HG02571 (cell line): ENCODE measurements around the gene PARD3.
"Not testable (repeated sequence)": the region's sequence is repeated elsewhere in the genome, so short reads cannot be mapped to it uniquely, and the experiment has no call there.

Experiments used
- ATAC-seq: cut with Tn5 transposase; IDR thresholded peaks from one replicate; pipeline ENCODE4 v1.9.1; 2021; ENCODE audit warnings: mild to moderate bottlenecking, moderate library complexity; ENCODE audit not compliant: unreplicated experiment

The PARD3 gene

DNA sequence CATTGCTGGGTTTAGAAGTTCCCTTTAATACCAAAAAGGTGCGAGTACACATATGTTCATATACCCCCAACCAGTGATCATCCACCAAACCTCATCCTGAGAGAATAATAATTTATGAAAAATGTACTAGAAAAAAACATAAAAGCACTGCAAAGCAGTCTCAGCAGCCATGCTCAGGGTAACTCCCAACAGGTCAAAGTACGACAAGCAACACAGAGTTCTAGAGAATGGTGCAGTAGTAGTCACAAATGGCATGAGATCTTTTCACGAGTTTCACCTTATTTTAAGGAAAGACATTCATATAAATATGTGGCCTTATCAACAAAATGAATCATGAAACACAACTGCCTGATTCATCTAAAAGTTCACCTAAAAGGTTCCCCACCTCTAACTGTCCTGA is 338.5 kb downstream of the PARD3 start:
- no peak for ATAC-seq

DNA sequence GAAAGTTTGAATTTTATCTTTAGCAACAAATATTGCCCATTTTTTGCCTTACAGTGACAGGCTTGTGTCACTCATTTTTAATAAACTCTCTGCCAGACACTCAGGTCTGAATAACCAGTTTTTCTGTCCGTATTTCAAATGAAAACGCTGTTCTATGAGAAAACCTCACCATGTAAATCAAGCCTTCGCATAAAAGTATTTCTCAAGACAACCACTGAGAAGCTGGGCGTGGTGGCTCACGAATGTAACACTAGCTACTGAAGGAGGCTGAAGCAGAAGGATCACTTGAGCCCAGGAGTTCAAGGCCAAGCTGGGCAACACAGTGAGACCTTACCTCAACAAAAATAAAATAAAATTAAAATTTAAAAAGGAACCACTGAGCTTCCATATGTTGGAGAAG is 339.3 kb downstream of the PARD3 start:
- no peak for ATAC-seq

DNA sequence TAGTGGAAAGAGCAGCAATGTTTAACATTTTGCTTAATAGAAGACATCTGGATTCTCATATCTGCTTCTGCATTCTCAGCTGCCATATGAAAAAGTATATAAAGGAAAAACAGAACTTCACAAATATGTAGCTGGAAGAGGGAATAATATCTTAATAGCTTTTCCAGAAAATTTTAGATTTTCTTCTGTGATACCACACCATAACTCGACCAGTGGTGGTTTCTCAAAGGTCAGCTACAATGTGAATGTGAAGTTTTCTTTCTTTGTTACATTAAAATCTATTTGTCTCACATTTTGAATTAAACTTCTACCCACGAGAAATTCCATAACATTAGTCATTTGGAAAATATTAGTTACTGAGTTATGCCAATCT is 339.8 kb downstream of the PARD3 start:
- ATAC-seq = no peak

DNA sequence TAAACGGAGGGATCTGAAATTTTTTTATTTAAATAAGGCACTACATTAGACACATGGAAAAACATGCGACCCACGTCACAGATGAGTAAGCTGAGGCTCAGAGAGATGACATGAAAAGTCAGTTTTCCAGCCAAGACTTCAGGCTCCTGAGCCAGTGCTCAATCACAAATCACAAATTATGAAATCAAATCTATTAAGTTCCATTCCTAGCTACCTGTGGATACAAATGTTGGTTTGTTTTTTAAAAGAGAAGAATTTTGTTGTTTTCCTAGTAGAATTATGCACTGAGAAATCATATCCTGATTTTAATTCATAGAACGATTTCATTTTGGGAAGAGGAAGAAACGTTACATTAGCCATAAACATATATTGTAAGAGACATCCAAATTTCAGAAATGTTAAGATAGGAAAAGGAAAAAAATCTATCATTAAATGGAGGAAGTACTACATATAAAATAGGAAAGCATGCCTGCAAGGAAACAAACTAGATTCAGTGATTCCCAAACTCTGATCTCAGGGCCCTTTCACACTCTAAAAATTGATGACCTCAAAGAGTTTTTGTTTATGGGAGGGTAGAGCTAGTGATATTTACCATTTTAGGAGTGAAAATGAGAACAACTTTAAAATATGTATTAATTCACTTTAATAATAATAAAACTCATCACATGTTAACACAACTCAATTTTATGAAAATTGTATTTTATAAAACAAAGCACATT is 340.4 kb downstream of the PARD3 start:
- no peak for ATAC-seq

DNA sequence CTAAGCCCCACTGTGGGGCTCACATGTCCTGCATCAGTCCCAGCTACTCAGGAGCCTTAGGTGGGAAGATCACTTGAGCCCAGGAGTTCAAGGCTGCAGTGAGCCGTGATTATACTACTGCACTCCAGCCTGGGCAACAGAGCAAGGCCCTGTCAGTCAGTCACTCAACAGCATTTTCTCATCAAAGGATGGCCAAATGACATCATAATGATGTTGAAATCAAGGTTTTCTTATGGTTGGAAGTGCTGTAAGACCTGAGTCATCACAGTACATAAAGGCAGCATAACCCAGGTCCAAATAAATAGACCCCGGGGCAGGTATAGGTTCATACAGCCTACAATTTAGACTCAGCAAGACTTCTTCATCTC is 341.1 kb downstream of the PARD3 start:
- ATAC-seq = no peak

DNA sequence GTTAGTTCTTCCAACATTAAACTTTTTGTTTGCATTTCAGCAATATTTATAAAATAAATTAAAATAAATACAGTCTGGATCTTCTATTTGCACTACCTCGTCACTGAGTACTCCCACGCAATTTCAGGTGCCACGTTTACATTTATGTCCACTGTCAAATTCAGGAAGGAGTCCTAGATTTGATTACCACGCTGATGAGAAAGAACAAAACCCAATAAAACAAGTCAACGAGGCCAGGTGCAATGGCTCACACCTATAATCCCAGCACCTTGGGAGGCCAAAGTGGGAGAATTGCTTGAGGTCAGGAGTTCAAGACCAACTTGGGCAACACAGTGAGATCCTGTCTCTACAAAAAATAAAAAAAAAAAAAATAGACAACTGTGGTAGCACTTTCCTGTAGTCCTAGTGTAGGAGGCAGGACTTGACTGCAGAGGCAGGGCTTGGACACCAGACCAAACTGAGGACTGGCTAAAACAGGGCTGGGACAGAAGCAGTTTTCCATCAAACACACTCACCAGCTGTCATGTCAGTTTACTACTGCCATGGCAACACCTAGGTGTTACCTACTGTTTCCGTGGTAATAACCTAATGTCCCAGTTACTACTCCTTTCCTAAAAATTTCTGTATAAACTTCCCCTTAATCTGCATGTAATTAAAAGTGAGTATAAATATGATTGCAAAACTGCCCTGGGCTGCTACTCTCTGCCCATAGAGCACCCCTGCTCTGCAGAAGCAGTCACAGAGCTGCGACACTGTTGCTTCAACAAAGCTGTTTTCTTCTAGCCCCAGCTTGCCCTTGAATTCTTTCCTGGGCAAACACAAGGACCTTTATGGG is 341.7 kb downstream of the PARD3 start:
- ATAC-seq = no peak

DNA sequence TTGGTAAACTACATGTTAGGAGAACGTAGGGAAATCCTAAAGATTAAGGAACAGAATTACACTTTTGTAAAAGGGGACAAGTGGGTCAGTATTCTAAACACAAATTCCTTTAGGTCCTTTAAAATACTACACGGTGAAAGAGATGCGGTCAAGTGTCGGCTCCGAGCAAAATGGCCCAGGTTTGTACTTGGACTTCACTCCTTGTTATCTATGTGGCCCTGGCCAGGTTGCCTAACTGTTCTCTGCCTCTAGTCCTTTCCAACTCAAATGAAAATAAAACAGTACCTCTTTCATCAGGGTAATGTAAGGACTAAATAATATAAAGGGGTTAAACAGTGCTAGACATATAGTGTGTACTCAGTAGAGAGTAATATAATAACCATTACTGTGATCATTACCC is 344.8 kb downstream of the PARD3 start:
- ATAC-seq = no peak

DNA sequence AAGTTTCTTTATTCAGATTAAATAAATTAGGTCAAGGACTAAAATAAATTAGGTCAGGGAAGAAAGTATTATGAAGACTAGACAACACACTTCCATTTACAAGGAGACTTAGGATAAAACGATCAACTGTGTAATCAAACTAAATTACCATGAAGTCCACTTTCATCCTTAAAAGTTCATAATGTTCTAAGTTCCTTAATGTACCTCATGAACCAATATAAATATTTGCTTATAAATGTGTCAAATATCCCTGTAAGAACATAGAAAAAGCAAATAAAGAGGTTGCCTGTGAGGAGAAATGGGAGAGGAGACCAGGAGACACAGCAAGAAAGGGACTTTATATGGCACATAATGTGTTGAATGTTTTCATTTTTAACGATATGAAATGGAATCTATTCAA is 345.6 kb downstream of the PARD3 start:
- ATAC-seq = no peak

DNA sequence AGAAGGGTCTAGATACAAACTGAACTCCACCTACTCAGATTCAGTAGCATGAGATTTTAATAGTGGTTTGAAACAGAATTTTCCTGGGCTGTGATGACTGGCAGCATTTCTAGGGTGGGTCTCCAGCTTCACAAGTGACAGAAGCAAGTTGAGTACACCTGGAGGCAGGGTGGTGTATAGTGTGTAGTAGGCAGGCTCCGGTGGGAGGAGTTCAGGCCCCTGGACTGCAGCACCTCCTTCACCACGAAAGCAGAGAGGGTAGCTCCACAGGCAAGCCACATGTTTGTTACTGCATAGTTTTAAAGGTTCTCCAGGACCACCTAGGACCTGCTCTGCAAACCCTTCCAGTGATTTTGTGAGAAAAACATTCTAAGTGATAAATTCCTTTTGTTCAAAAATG is 347.2 kb downstream of the PARD3 start:
- ATAC-seq = no peak

DNA sequence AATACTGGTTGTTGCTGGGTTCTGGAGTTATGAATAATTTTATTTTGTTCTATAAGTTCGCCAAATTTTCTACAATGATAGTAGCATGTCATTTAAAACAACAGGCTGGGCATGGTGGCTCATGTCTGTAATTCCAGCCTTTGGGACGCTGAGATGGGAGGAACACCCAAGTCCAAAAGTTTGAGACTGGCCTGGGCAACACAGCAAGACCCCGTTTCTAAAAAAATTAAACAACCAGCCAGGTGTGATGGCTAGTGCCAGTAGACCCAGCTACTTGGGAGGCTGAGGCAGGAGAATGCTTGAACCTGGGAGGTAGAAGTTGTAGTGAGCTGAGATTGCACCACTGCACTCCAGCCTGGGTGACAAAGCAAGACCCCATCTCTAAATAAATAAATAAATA is 347.7 kb downstream of the PARD3 start:
- no peak for ATAC-seq

DNA sequence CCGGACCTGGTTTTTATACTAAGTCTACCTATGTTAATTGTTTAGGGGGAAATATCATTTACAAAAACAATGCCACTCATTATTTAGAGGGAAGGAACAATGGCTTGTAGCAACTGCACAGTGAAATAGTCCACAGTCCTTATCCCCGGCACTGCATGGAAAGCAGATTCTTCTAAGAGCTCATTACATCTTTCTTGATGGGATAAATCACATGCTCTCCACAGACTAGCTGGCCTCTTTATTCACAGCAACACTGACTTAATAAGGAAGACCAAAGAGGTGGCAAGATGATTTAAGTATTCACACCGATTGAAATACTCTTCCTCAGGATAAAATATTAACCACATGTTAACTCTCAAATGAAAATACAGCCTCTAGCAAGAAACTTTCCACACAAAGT is 349.4 kb downstream of the PARD3 start:
- ATAC-seq = no peak

DNA sequence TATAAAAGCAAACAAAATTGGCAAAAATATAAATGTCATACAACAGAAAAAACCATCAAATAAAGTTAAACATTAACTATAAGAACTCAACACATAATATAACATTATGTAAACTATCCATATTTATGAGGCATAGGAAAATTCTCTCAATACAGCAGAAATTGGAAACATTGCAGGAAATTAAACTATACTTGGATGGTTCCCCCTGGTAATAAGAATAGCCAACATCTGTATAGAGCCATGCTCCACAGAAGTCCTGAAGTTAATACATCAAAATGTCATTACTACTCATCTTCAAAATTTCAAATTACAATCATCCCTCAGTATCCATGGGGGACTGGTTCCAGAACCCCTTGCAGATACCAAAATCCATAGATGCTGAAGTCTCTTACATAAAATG is 350.5 kb downstream of the PARD3 start:
- no peak for ATAC-seq

DNA sequence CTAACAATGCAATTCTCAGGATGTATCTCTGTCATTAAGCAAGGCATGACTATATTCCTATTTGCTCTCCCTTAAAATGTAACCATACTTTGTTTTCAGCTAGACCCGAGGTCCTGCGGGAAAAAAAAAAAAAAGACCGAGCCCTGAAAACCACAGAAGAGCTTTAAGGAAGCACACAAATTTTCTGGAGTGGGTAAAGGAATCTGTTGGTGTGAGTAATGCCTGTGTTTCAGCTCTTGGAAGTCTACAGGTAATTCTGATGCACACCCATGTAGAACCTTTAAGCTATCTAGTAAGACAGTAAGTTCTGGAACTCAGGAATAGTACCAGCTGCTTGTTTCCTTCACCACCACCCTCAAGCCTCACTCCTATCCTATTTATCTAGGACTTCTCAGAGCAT is 351.1 kb downstream of the PARD3 start:
- ATAC-seq = no peak

DNA sequence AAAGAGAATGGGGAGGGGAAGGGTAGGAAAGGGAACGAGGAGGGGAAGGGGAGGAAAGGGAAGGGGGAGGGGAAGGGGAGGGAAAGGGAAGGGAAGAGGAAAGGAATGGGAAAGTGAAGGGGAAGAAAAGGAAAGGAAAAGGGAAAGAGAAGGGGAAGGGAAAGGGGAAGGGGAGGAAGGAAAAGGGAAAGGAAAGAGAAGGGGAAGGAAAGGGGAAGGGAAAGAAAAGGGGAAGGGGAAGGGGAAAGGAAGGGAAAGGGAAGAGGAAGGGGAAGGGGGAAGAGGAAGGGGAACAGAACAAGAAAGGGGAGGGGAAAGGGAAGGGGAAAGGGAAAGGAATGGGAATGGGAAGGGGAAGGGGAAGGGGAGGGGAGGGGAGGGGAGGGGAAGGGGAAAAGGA is 352.1 kb downstream of the PARD3 start:
- no peak for ATAC-seq

DNA sequence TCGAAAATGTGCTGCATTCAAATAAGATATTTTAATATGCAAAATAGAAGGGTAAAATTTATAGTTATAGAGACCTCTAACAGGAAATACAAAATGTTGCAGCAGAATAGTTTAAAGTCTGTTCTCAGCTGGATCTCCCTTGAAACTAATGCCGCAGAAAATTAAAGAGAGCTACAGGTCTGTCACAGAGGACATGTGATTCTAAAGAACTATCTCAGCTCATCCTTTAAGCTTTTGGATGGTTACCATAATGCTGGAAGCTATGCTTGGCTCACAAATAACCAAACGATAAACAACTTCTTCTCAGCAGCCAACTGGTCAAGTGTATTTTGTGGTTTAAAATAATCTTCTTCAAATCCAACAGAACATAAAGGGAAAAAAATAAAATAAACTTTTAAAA is 353.0 kb downstream of the PARD3 start:
- ATAC-seq = no peak

DNA sequence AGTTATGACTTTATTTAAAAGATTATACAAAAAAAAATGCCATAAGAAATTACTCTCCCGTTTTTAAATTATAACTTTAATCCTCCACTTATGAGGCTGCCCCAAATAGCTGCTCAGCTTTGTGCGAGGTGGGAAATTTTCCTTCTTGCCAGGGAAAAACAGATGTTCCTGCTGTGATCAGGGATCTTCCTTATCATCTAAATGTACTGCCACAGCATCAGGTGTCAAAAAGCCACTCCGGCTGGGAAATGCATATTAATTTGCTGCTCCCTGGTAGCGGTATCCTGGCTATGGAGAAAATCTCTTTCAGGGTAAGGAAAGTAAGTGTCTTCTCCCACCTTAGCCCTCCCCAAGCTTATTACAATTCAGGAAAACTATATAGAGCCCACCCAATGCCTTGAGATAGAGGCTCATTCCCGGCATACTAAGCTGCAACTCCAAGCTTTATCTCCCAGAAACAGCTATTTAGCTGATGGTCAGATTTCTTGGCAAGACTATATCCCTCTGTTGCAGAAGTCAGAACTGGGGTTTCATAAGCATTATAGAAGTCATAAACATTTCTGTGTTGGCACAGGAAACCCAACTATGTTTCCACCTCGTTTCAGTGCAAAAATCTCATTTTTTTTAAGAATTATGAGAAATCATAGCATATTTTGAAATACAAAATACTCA is 360.4 kb downstream of the PARD3 start:
- no peak for ATAC-seq

DNA sequence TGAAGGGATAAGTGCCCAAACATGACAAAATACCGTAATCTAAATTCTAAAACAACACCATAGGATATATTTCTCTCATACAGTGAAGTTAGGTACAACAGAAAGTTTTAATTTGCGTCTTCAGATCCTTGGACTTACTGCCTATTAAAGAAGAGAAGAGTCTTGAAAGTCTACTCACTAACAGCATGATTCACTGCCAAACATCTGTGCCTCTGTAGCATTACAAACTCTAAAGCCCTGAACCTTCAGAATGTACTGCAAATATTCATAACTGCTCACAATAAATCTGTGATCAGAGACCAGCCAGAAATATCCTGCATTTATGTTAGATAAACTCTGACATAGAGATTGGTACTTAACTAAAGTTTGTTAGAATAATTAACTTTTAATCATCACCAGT is 365.3 kb downstream of the PARD3 start:
- ATAC-seq = no peak

DNA sequence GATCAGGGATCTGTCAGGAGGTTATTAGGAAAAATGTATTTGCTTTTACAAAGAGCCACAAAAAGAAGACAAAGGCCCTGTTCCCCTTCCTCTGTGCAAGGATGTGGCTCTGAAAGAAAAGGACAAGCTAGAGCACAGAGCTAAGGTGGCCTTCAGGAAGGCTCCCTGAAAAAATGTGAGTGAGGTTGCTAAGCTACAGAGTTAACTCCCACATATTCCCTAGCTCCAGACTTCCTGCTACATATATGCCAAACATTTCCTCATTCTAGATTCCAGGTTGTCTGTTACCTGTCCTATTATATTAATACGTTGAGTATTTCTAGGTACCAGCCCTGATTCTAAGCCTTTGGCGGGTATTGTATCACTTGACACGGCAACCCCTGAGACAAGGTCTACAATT is 369.0 kb downstream of the PARD3 start:
- ATAC-seq = no peak

DNA sequence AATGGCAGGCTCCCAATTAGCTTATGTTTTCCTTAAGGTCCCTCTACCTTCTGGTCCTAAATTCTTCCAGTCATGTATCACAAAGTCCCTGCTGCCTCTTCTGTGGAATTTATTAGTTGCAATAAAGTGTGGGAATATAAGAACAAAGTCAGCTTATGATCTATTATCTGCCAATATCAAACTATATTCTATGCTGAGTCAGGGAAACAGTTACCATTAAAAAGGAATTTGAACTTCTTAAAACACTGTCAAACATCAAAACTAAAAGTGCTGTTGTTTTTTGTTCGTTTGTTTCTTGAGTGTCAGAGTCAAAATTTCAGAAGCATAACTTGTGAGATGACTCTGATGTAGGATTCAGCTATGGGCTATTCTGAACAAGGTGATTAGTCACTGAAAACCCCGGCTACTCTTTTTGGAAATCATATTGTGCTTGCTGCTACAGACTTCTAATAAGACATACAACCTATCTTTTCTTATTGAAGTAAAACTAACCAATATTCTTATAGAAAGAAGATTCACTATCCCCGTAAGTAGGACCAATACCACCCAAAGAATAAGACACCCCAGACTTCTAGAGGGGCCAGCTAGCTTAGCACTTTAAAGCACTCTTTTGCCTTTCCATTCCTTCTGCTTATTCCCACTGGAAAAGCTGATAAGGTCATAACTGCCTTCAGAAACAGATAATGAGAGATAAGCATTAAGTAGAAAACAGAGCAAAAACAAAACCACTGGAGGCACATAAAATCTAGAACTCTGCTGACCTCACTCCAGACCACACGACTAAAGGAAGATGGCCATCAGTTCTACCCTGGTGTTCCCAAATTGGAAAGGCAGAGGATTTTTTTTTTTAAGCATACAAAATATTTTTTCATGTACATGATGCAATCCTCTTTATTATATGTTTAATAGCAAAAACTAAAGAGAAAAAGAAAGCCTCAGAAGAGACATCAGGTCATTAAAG is 370.6 kb downstream of the PARD3 start:
- no peak for ATAC-seq

DNA sequence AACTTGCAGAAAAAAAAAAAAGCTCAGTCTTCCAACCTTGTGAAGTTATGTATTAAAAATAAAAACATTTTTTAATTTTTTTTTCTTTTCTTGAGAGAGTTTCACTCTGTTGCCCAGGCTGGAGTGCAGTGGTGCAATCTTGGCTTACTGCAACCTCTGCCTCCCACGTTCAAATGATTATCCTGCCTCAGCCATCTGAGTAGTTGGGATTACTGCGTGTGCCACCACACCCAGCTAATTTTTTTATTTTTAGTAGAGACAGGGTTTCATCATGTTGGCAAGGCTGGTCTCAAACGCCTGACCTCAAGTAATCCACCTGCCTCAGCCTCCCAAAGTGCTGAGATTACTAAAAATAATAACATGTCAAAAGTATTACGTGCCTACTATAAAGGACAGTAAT is 375.7 kb downstream of the PARD3 start:
- not testable (repeated sequence) for ATAC-seq

DNA sequence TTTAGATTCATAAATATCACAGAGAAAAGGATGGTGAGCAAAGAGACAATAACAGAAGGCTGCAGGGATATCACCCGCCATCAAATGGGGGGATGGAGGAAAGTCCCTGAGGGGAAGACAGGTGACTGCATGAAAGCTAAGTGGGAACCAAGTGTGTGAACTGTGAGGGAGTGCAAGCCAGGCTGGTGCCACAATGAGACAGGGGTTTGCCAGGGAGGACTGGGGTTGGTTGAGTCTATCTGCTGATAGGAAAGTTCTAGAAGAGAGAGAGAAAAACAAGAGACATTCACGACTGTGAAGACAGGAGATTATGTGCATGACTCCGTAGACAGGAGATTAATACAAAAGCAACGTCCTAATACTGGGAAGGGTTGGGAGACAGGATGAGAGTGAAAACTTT is 376.4 kb downstream of the PARD3 start:
- no peak for ATAC-seq
